Limb (tissue), 2 donors: ENCODE data around the gene RNF123.

Source experiments
- DNase-seq, 2 donors: peaks; one replicate each; pipeline ENCODE4 v3.0.0-alpha.2; 2016; ENCODE audit errors: extremely low spot score in 2 of 2

The RNF123 gene

GRCh38 chr3:49689046-49689907 is at the start of gene RNF123, which contains the start of gene MST1:
RNF123 (plus strand) TSS chr3:49689557; CDS start chr3:49691166, 1,609 bp downstream.
MST1 (minus strand) TSS chr3:49689474; CDS start chr3:49688691, 783 bp downstream.
- DNase-seq: peak; percentile 88 to 96

GRCh38 chr3:49641292-49641691 is 48.1 kb upstream of the RNF123 start:
- no peak for DNase-seq

GRCh38 chr3:49641921-49642707 is 47.2 kb upstream of the RNF123 start:
- no peak for DNase-seq

GRCh38 chr3:49642708-49643145 is 46.6 kb upstream of the RNF123 start:
- DNase-seq: no peak

- no peak for DNase-seq
These were observed 44.7 kb upstream of the RNF123 start for GRCh38 chr3:49644684-49645083.

- no peak for DNase-seq
These were observed 43.1 kb upstream of the RNF123 start for GRCh38 chr3:49646236-49646635.

- no peak for DNase-seq
These were observed 41.6 kb upstream of the RNF123 start for GRCh38 chr3:49647741-49648140.

GRCh38 chr3:49648354-49649019 is 40.9 kb upstream of the RNF123 start:
- DNase-seq: no peak

- DNase-seq: no peak
These were observed 39.8 kb upstream of the RNF123 start for GRCh38 chr3:49649576-49649975.

GRCh38 chr3:49650177-49650576 is 39.2 kb upstream of the RNF123 start:
- DNase-seq: no peak

- DNase-seq: peak in 1 of 2 donors; percentile 56
These were observed 38.7 kb upstream of the RNF123 start for GRCh38 chr3:49650637-49651036.

- no peak for DNase-seq
These were observed 37.0 kb upstream of the RNF123 start for GRCh38 chr3:49652218-49652902.

- DNase-seq: no peak
These were observed 36.4 kb upstream of the RNF123 start for GRCh38 chr3:49652903-49653415.

GRCh38 chr3:49653621-49654020 is 35.7 kb upstream of the RNF123 start:
- no peak for DNase-seq

GRCh38 chr3:49654176-49654825 is 35.1 kb upstream of the RNF123 start:
- DNase-seq: no peak

- no peak for DNase-seq
These were observed 34.3 kb upstream of the RNF123 start for GRCh38 chr3:49654955-49655556.

GRCh38 chr3:49655731-49656285 is 33.5 kb upstream of the RNF123 start:
- no peak for DNase-seq

GRCh38 chr3:49656541-49657112 is 32.7 kb upstream of the RNF123 start:
- peak in 1 of 2 donors; percentile 53 for DNase-seq

- DNase-seq: no peak
These were observed 32.0 kb upstream of the RNF123 start for GRCh38 chr3:49657208-49657915.
